22Rv1 (cell line): Measurements from ENCODE around the gene RAI1.

Experiments
- H3K27ac ChIP-seq: fragments of 450-650 bp; 2 replicates; pipeline ENCODE4 v1.5.1; 2017
- CTCF ChIP-seq: fragments of 450-650 bp; IDR thresholded peaks from 2 replicates; pipeline ENCODE4 v1.5.1; 2017; ENCODE audit warnings: mild to moderate bottlenecking
- ZFX ChIP-seq: fragments of 450-650 bp; IDR thresholded peaks from 2 replicates; pipeline ENCODE4 v1.6.1; 2017; ENCODE audit warnings: antibody characterized with exemption, borderline replicate concordance

The RAI1 gene

GRCh38 chr17:17783825-17784656 lies 102.8 kb downstream of the RAI1 start:
- TF ChIP-seq ZFX: no peak
- peak overlapping the region; percentile 72 for H3K27ac ChIP-seq

GRCh38 chr17:17784657-17785267 lies 103.5 kb downstream of the RAI1 start:
- peak overlapping the region; percentile 72 for H3K27ac ChIP-seq
- TF ChIP-seq CTCF: 0 out of 2 replicates have a peak, but pooled peaks have one; percentile 2
- TF ChIP-seq ZFX: no peak

- peak overlapping the region; percentile 72 for H3K27ac ChIP-seq
- TF ChIP-seq ZFX: no peak
- no peak for TF ChIP-seq CTCF
Observed at GRCh38 chr17:17785407-17785806, 104.1 kb downstream of the RAI1 start.

- peak overlapping the region; percentile 72 for H3K27ac ChIP-seq
- no peak for TF ChIP-seq CTCF
- TF ChIP-seq ZFX: no peak
Observed at GRCh38 chr17:17786998-17787397, 105.7 kb downstream of the RAI1 start.

GRCh38 chr17:17787568-17787967 lies 106.3 kb downstream of the RAI1 start:
- H3K27ac ChIP-seq: no peak overlapping the region
- no peak for TF ChIP-seq CTCF
- no peak for TF ChIP-seq ZFX

- TF ChIP-seq CTCF (no peak), ZFX (no peak)
- no peak overlapping the region for H3K27ac ChIP-seq
Observed at GRCh38 chr17:17788967-17789366, 107.7 kb downstream of the RAI1 start.

GRCh38 chr17:17789410-17789809 lies 108.2 kb downstream of the RAI1 start:
- TF ChIP-seq ZFX (no peak), CTCF (no peak)
- H3K27ac ChIP-seq: no peak overlapping the region
